ENCODE results near the gene ROR1.

Gene ROR1

GRCh38 chr1:63757334-63757733, 16.5 kb upstream of the ROR1 start:
- TF ChIP-seq ZFP30 (CRISPR knock-in tag; IDR thresholded peaks at IDR 0.05) (no peak), OSR1 (CRISPR knock-in tag; IDR thresholded peaks at IDR 0.05) (no peak), ZNF565 (CRISPR knock-in tag; conservative IDR thresholded peaks at IDR 0.05; ENCODE audit: low read depth) (no peak), GLIS3 (CRISPR knock-in tag; IDR thresholded peaks at IDR 0.05) (no peak), PATZ1 (CRISPR knock-in tag; IDR thresholded peaks at IDR 0.05; ENCODE audit: borderline replicate concordance) (no peak), SNAI2 (CRISPR knock-in tag; IDR thresholded peaks at IDR 0.05) (no peak), CREB5 (CRISPR knock-in tag; IDR thresholded peaks at IDR 0.05; ENCODE audit: low read depth) (no peak), ESRRG (CRISPR knock-in tag; IDR thresholded peaks at IDR 0.05) (no peak), ZNF70 (CRISPR knock-in tag; IDR thresholded peaks at IDR 0.05) (no peak), ZC3H10 (CRISPR knock-in tag; IDR thresholded peaks at IDR 0.05) (no peak), CSRNP3 (CRISPR knock-in tag; IDR thresholded peaks at IDR 0.05) (no peak)
- no peak; the same call in 2 of the 3 replicates for ATAC-seq

- ATAC-seq = no peak; the same call in 2 of the 3 replicates
- TF ChIP-seq ARNTL (CRISPR knock-in tag; IDR thresholded peaks at IDR 0.05; ENCODE audit: borderline replicate concordance, low read depth) = no peak
- TF ChIP-seq BACH2 (CRISPR knock-in tag; IDR thresholded peaks at IDR 0.05; ENCODE audit: borderline replicate concordance) = no peak
- TF ChIP-seq GLIS3 (CRISPR knock-in tag; IDR thresholded peaks at IDR 0.05) = no peak
- no peak for TF ChIP-seq ZNF565 (CRISPR knock-in tag; conservative IDR thresholded peaks at IDR 0.05; ENCODE audit: low read depth)
- no peak for TF ChIP-seq ZNF70 (CRISPR knock-in tag; IDR thresholded peaks at IDR 0.05)
- TF ChIP-seq RARB (CRISPR knock-in tag; IDR thresholded peaks at IDR 0.05) = no peak
- no peak for TF ChIP-seq POU6F1 (CRISPR knock-in tag; IDR thresholded peaks at IDR 0.05; ENCODE audit: borderline replicate concordance, low read depth)
- no peak for TF ChIP-seq CSDC2 (CRISPR knock-in tag; IDR thresholded peaks at IDR 0.05)
- no peak for TF ChIP-seq SNAI2 (CRISPR knock-in tag; IDR thresholded peaks at IDR 0.05)
- TF ChIP-seq ZC3H10 (CRISPR knock-in tag; IDR thresholded peaks at IDR 0.05) = no peak
- TF ChIP-seq ZFP30 (CRISPR knock-in tag; IDR thresholded peaks at IDR 0.05) = no peak
- no peak for TF ChIP-seq ZFP3 (CRISPR knock-in tag; IDR thresholded peaks at IDR 0.05)
- no peak for TF ChIP-seq ZNF8 (CRISPR knock-in tag; IDR thresholded peaks at IDR 0.05)
- TF ChIP-seq CREB5 (CRISPR knock-in tag; IDR thresholded peaks at IDR 0.05; ENCODE audit: low read depth) = no peak
- TF ChIP-seq PPARA (CRISPR knock-in tag; IDR thresholded peaks at IDR 0.05; ENCODE audit: borderline replicate concordance) = no peak
- no peak for TF ChIP-seq CSRNP3 (CRISPR knock-in tag; IDR thresholded peaks at IDR 0.05)
- no peak for TF ChIP-seq ESRRG (CRISPR knock-in tag; IDR thresholded peaks at IDR 0.05)
- TF ChIP-seq PATZ1 (CRISPR knock-in tag; IDR thresholded peaks at IDR 0.05; ENCODE audit: borderline replicate concordance) = no peak
- TF ChIP-seq TOX (CRISPR knock-in tag; IDR thresholded peaks at IDR 0.05; ENCODE audit: borderline replicate concordance) = no peak
- no peak for TF ChIP-seq ISL1 (CRISPR knock-in tag; IDR thresholded peaks at IDR 0.05)
Measured at GRCh38 chr1:63758791-63759190, 15.0 kb upstream of the ROR1 start.

Measured in SK-N-SH treated with all-trans-retinoic acid at 6 μM for 48 hours (cell line).